ENCODE results near the gene ARSD. TPM values are rescaled to one million over a fixed set of nuclear protein-coding genes. Genes with fewer than 3 reads are reported as not detected.

ARSD gene
- total RNA-seq, 4 donors from 2014 or later = 1.5 to 2.8 (median 2.1) TPM

DNA sequence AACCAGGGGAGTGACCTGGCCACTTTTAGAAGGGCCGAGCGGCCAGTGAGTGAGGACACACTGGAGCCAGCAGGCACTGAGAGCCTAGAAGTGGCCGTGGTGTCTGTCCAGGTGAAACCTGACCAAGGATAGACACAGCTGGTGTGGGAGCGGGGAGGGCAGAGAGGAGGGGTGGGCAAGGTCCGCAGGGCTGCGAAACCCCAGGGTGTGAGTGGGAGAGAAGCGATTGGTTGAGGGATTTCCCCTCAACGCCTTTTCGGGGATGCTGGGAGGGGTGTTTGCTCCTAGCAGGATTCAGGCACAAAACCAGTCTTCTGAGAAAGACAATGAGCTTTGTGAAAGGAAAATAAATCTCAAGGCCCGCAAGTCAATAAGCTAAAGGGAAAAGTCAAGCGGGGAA is 33.2 kb upstream of the ARSD start:
- Histone ChIP-seq H3K4me1 (no peaks in the 10 kb centered on the region), H3K4me3 (no peak overlapping the region), H3K27me3 (no peaks in the 10 kb centered on the region), H3K27ac (no peak overlapping the region), H3K36me3 (no peaks in the 10 kb centered on the region), H3K9me3 (no peaks in the 10 kb centered on the region)
- ATAC-seq (no peak), DNase-seq (no peak)
- intact Hi-C loops (cut with DNase I; ENCODE audit: low total_unique reads) = no loop called here
- in situ Hi-C loops (cut with MboI; ENCODE audit: low sequenced_read_pairs in 4 of 4) = no loop called here
- TF ChIP-seq CTCF (IDR thresholded peaks at IDR 0.05 in 4 of 5, conservative IDR thresholded peaks at IDR 0.05 in 1 of 5) (no peak), POLR2A (IDR thresholded peaks at IDR 0.05) (no peak)

DNA sequence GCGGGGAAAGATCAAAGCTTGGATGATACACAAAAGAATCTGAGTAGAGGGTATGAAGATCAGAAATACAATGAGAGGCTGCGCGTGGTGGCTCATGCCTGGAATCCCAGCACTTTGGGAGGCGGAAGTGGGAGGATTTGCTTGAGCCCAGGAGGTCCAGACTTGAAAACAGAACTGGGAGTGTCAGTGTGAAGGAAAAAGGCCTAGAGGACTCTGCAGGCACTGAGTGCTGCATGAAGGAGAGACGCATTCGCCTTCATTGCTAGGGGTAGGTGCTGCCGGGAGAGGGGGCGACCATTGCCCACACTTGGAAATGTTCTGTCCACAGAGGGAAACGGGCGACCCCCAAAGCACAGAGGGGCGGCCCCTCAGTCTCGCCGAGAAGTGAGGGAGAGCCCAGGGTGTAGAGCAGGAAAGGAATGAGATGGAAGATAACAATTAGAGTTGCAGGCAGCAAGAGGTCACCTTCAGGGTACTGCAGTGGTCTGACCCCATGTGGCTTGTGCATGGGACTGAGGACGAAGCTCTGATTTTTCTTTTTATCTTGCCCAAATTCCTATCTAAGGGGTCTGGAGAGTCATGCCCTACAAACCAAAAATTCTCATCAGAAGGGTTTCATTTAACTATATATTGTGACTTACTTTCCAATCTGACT is 31.8 kb upstream of the ARSD start:
- ATAC-seq = no peak
- intact Hi-C loops (cut with DNase I; ENCODE audit: low total_unique reads) = no loop called here
- in situ Hi-C loops (cut with MboI; ENCODE audit: low sequenced_read_pairs in 4 of 4) = no loop called here

GRCh38 chrX:2958199-2958598 is 29.1 kb upstream of the ARSD start:
- no peak for ATAC-seq
- intact Hi-C loops (cut with DNase I; ENCODE audit: low total_unique reads) = no loop called here
- Histone ChIP-seq H3K27me3 (no peaks in the 10 kb centered on the region), H3K9me3 (no peaks in the 10 kb centered on the region), H3K4me3 (no peak overlapping the region), H3K36me3 (no peaks in the 10 kb centered on the region), H3K4me1 (no peaks in the 10 kb centered on the region), H3K27ac (no peak overlapping the region)
- TF ChIP-seq CTCF (IDR thresholded peaks at IDR 0.05 in 4 of 5, conservative IDR thresholded peaks at IDR 0.05 in 1 of 5) (no peak), POLR2A (IDR thresholded peaks at IDR 0.05) (no peak)
- no peak for DNase-seq
- in situ Hi-C loops (cut with MboI; ENCODE audit: low sequenced_read_pairs in 4 of 4) = no loop called here

More for the DNA sequence above, 31.8 kb upstream of the ARSD start:
- TF ChIP-seq CTCF (IDR thresholded peaks at IDR 0.05 in 4 of 5, conservative IDR thresholded peaks at IDR 0.05 in 1 of 5) (no peak), POLR2A (IDR thresholded peaks at IDR 0.05) (no peak)
- H3K27ac ChIP-seq = no peak overlapping the region
- no peaks in the 10 kb centered on the region for H3K4me1 ChIP-seq
- no peak overlapping the region for H3K4me3 ChIP-seq
- no peaks in the 10 kb centered on the region for H3K27me3 ChIP-seq
- no peaks in the 10 kb centered on the region for H3K9me3 ChIP-seq
- H3K36me3 ChIP-seq = no peaks in the 10 kb centered on the region
- no peak for DNase-seq

- Histone ChIP-seq H3K36me3 (no peaks in the 10 kb centered on the region), H3K27ac (no peak overlapping the region), H3K27me3 (no peaks in the 10 kb centered on the region), H3K4me3 (no peak overlapping the region), H3K4me1 (no peaks in the 10 kb centered on the region), H3K9me3 (no peaks in the 10 kb centered on the region)
- DNase-seq (no peak), ATAC-seq (no peak)
- in situ Hi-C loops (cut with MboI; ENCODE audit: low sequenced_read_pairs in 4 of 4) = no loop called here
- TF ChIP-seq CTCF (IDR thresholded peaks at IDR 0.05 in 4 of 5, conservative IDR thresholded peaks at IDR 0.05 in 1 of 5) (no peak), POLR2A (IDR thresholded peaks at IDR 0.05) (no peak)
- intact Hi-C loops (cut with DNase I; ENCODE audit: low total_unique reads) = no loop called here
Observed at GRCh38 chrX:2955838-2956237, 26.7 kb upstream of the ARSD start.

DNA sequence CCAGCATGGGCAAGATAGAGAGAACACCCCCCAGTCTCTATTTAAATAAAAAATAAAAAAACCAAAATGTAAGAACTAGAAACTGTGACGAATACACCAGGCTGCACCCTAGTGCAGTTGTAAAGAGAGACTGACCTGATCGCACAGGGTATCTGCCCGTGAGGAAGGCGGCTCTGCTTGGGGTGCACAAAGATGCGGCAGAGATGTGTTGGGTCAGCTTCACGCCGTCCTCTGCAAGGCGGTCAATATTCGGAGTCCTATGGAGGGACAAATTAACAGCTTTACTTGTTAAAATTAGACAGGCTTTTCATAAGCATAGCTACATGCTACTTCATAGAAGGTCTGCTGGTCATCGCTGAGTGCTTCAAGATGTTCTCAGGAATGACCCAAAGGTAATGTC is 26.1 kb upstream of the ARSD start:
- TF ChIP-seq CTCF (IDR thresholded peaks at IDR 0.05 in 4 of 5, conservative IDR thresholded peaks at IDR 0.05 in 1 of 5) = no peak
- no peak for TF ChIP-seq POLR2A (IDR thresholded peaks at IDR 0.05)
- Histone ChIP-seq H3K27ac (no peak overlapping the region), H3K4me1 (no peaks in the 10 kb centered on the region)

More for the DNA sequence above, 26.1 kb upstream of the ARSD start:
- Histone ChIP-seq H3K27me3 (no peaks in the 10 kb centered on the region), H3K9me3 (no peaks in the 10 kb centered on the region), H3K4me3 (no peak overlapping the region), H3K36me3 (no peaks in the 10 kb centered on the region)
- no peak for DNase-seq
- intact Hi-C loops (cut with DNase I; ENCODE audit: low total_unique reads) = no loop called here
- in situ Hi-C loops (cut with MboI; ENCODE audit: low sequenced_read_pairs in 4 of 4) = no loop called here
- no peak for ATAC-seq
